ENCODE measurements around the gene PKHD1. TPM values are rescaled to one million over a fixed set of nuclear protein-coding genes. Genes with fewer than 3 reads are reported as not detected.

PKHD1 gene
- total RNA-seq, 1 experiment from 2014 or later = 0.09 TPM

- H3K79me2 ChIP-seq (ENCODE audit: insufficient read depth, low read length) = no peaks in the 10 kb centered on the region
- no peak overlapping the region for H2BK12ac ChIP-seq (ENCODE audit: insufficient read length, low read depth, low read length)
- Mint-ChIP-seq H3K27ac (no peak overlapping the region), H3K9me3 (no peaks in the 10 kb centered on the region), H3K27me3 (ENCODE audit: low read depth) (no peaks in the 10 kb centered on the region), H3K36me3 (ENCODE audit: insufficient read depth in 1 of 3, low read depth in 3 of 3) (no peaks in the 10 kb centered on the region), H3K4me3 (no peak overlapping the region), H3K4me1 (peaks cover 22 to 27% of the 10 kb centered on the region in 2 experiments)
- H3K56ac ChIP-seq (ENCODE audit: insufficient read length, low read depth, low read length) = no peak overlapping the region
- no peak overlapping the region for H3K4ac ChIP-seq (ENCODE audit: low read depth, low read length)
- H3K9me3 ChIP-seq (ENCODE audit: control insufficient read depth, low read depth, low read length) = no peaks in the 10 kb centered on the region
- no peak overlapping the region for H3T11ph ChIP-seq (ENCODE audit: low read length)
- no peak overlapping the region for H2BK15ac ChIP-seq (ENCODE audit: low read depth, low read length)
- H3K4me1 ChIP-seq (ENCODE audit: insufficient read depth, low read length) = peaks cover 2% of the 10 kb centered on the region; the same call in 1 of the 2 replicates
- no peak overlapping the region for H4K5ac ChIP-seq (ENCODE audit: insufficient read length, low read depth, low read length)
- H3K9ac ChIP-seq (ENCODE audit: extremely low read depth, insufficient read length, low read length) = no peak overlapping the region
- no peaks in the 10 kb centered on the region for H4K20me1 ChIP-seq (ENCODE audit: control insufficient read depth, insufficient read depth, insufficient read length)
- no peak overlapping the region for H2BK120ac ChIP-seq (ENCODE audit: low read depth, low read length, poor library complexity, severe bottlenecking)
- H2AK5ac ChIP-seq (ENCODE audit: insufficient read length, low read length) = no peak overlapping the region
- no peaks in the 10 kb centered on the region for H3K23me2 ChIP-seq (ENCODE audit: insufficient read length, low read depth, low read length, poor library complexity, severe bottlenecking)
- no peak overlapping the region for H4K8ac ChIP-seq (replicated peaks; ENCODE audit: insufficient read length, low read depth, low read length)
- DNase-seq = no peak
- no peak overlapping the region for H3K4me2 ChIP-seq (ENCODE audit: insufficient read depth, insufficient read length, low read length)
- no peak overlapping the region for H3K14ac ChIP-seq (ENCODE audit: insufficient read depth, low read length)
- H3K23ac ChIP-seq (ENCODE audit: insufficient read length, low read depth, low read length) = no peak overlapping the region
- H3K27me3 ChIP-seq (ENCODE audit: insufficient read depth, low read length) = no peaks in the 10 kb centered on the region
- no CpG with 5 or more reads among the region's 3 CpGs for WGBS (ENCODE audit: extremely low coverage, insufficient read length, low lambda C conversion rate)
- H3K79me1 ChIP-seq (ENCODE audit: insufficient read depth, low read depth, low read length, poor library complexity, severe bottlenecking) = no peaks in the 10 kb centered on the region
- H3K18ac ChIP-seq (ENCODE audit: insufficient read length, low read depth, low read length) = no peak overlapping the region
- no peak overlapping the region for H2BK20ac ChIP-seq (ENCODE audit: low read depth, low read length, poor library complexity, severe bottlenecking)
- TF ChIP-seq CTCF (conservative IDR thresholded peaks at IDR 0.05) = no peak
- H3K27ac ChIP-seq (ENCODE audit: insufficient read length, low read depth, low read length) = no peak overlapping the region
- H2BK5ac ChIP-seq (ENCODE audit: insufficient read length, low read length) = no peak overlapping the region
- no peak overlapping the region for H2AFZ ChIP-seq (ENCODE audit: low read length)
- H4K91ac ChIP-seq (ENCODE audit: insufficient read length, low read depth, low read length) = no peak overlapping the region
Measured at GRCh38 chr6:52061481-52061880, 25.9 kb downstream of the PKHD1 start.
